Vagina (tissue), 2 donors: ENCODE data around the gene TMEM234. TPM values are rescaled to one million over a fixed set of nuclear protein-coding genes. Genes with fewer than 3 reads are reported as not detected.

ENCODE experiments used
- DNase-seq, 2 donors: peaks; one replicate each; pipeline ENCODE4 v3.0.0-alpha.2; 2017; ENCODE audit errors: extremely low spot score in 2 of 2
- H3K27ac ChIP-seq: fragments of 200-600 bp; sonication (generic); one replicate; pipeline ENCODE4 v1.5.1; 2019
- H3K27me3 ChIP-seq: fragments of 200-600 bp; sonication (generic); one replicate; pipeline ENCODE4 v1.5.1; 2019
- H3K36me3 ChIP-seq, 2 donors: fragments of 200-600 bp; sonication (generic); one replicate each; pipeline ENCODE4 v1.5.1; 2017 to 2019
- H3K4me1 ChIP-seq: fragments of 200-600 bp; sonication (generic); one replicate; pipeline ENCODE4 v1.5.1; 2019
- H3K4me3 ChIP-seq, 2 donors: fragments of 200-600 bp; sonication (generic); 1 replicate in 1 of 2; 2 replicates in 1 of 2; pipeline ENCODE4 v1.5.1; 2016 to 2019
- H3K9me3 ChIP-seq: fragments of 200-600 bp; sonication (generic); one replicate; pipeline ENCODE4 v1.5.1; 2019
- CTCF ChIP-seq, 3 experiments: fragments of 450-650 bp in 2 of 3; fragments of 200-600 bp in 1 of 3; sonication (generic) in 1 of 3; IDR thresholded peaks; one replicate each; pipeline ENCODE4 v1.5.1; 2017 to 2019; ENCODE audit warnings: antibody characterized with exemption in 3 of 3, mild to moderate bottlenecking in 2 of 3, moderate library complexity in 2 of 3
- POLR2A ChIP-seq, 2 donors: fragments of 450-650 bp; IDR thresholded peaks; one replicate each; pipeline ENCODE4 v1.6.1; 2017; ENCODE audit warnings: antibody characterized with exemption in 2 of 2, mild to moderate bottlenecking in 2 of 2, moderate library complexity in 2 of 2
- POLR2AphosphoS5 ChIP-seq, 2 donors: sonication (generic); formaldehyde crosslinking; IDR thresholded peaks; one replicate each; pipeline ENCODE4 v1.9.0; 2017; ENCODE audit warnings: antibody characterized with exemption in 2 of 2, mild to moderate bottlenecking in 2 of 2, low read depth in 1 of 2; ENCODE audit not compliant: insufficient read depth in 1 of 2
- intact Hi-C: fragments of 100-400 bp; cut with DNase I; formaldehyde crosslinking; loops from one replicate; pipeline ENCODE4 v1.15.1; 2023
- total RNA-seq: library from RNA; depleted of rRNA; stranded (reverse); fragments of >200 nt; gene quantifications from one replicate; pipeline ENCODE4 v1.2.3, GENCODE V29; 2016

TMEM234 gene
- total RNA-seq, 1 donor from 2014 or later: 8.3 TPM

GRCh38 chr1:32246888-32247273, 24.7 kb upstream of the TMEM234 start, which contains the start of gene FAM167B:
TSS of gene FAM167B (plus strand) at chr1:32247222. CDS start at chr1:32247422, 200 bp downstream.
- H3K36me3 ChIP-seq: no peaks in the 10 kb centered on the region
- DNase-seq: no peak
- peak within 1 kb of the TSS; percentile 43 for H3K27ac ChIP-seq
- no peaks in the 10 kb centered on the region for H3K27me3 ChIP-seq
- intact Hi-C loops: no loop called here
- peaks cover 45% of the 10 kb centered on the region for H3K4me1 ChIP-seq
- H3K4me3 ChIP-seq: no peak within 1 kb of the TSS
- TF ChIP-seq POLR2A (IDR thresholded peaks at IDR 0.05): no peak
- peak; percentile 51 to 65 for TF ChIP-seq POLR2AphosphoS5 (IDR thresholded peaks at IDR 0.05; ENCODE audit: insufficient read depth in 1 of 2, low read depth in 1 of 2)
- H3K9me3 ChIP-seq: no peaks in the 10 kb centered on the region

GRCh38 chr1:32242341-32242851, 20.2 kb upstream of the TMEM234 start:
- peak overlapping the region in 1 of 2 donors; percentile 19 for H3K4me3 ChIP-seq
- H3K27ac ChIP-seq: no peak overlapping the region
- DNase-seq: no peak
- H3K27me3 ChIP-seq: no peaks in the 10 kb centered on the region
- no peaks in the 10 kb centered on the region for H3K9me3 ChIP-seq
- no peaks in the 10 kb centered on the region for H3K36me3 ChIP-seq
- peaks cover 48% of the 10 kb centered on the region for H3K4me1 ChIP-seq
- no peak for TF ChIP-seq POLR2AphosphoS5 (IDR thresholded peaks at IDR 0.05; ENCODE audit: insufficient read depth in 1 of 2, low read depth in 1 of 2)
- TF ChIP-seq POLR2A (IDR thresholded peaks at IDR 0.05): no peak
- no peak for TF ChIP-seq CTCF (IDR thresholded peaks at IDR 0.05)
- intact Hi-C loops: no loop called here

GRCh38 chr1:32241001-32241763, 19.0 kb upstream of the TMEM234 start:
- TF ChIP-seq POLR2A (IDR thresholded peaks at IDR 0.05) (no peak), POLR2AphosphoS5 (IDR thresholded peaks at IDR 0.05; ENCODE audit: insufficient read depth in 1 of 2, low read depth in 1 of 2) (peak in 1 of 2 donors; percentile 42), CTCF (IDR thresholded peaks at IDR 0.05) (peak in 1 of 3 experiments; percentile 12)
- intact Hi-C loops: loop anchor here (2.0 kb wide), 1 partner anchor 40 kb away; the partner anchor contains the start of gene CCDC28B
- Histone ChIP-seq H3K36me3 (no peaks in the 10 kb centered on the region), H3K4me3 (peak overlapping the region; percentile 77 to 80), H3K27ac (peak overlapping the region; percentile 89), H3K27me3 (no peaks in the 10 kb centered on the region), H3K9me3 (no peaks in the 10 kb centered on the region), H3K4me1 (peaks cover 39% of the 10 kb centered on the region)
- peak in 1 of 2 donors; percentile 88 for DNase-seq

- TF ChIP-seq POLR2AphosphoS5 (IDR thresholded peaks at IDR 0.05; ENCODE audit: insufficient read depth in 1 of 2, low read depth in 1 of 2) (peak; percentile 50 to 93), CTCF (IDR thresholded peaks at IDR 0.05) (peak in 1 of 3 experiments; percentile 23), POLR2A (IDR thresholded peaks at IDR 0.05) (peak in 1 of 2 donors; percentile 68)
- Histone ChIP-seq H3K9me3 (no peaks in the 10 kb centered on the region), H3K36me3 (no peaks in the 10 kb centered on the region), H3K4me1 (peaks cover 39% of the 10 kb centered on the region), H3K4me3 (peak overlapping the region; percentile 77 to 80), H3K27me3 (no peaks in the 10 kb centered on the region), H3K27ac (peak overlapping the region; percentile 89)
- intact Hi-C loops: loop anchor here (2.0 kb wide), 1 partner anchor 40 kb away; the partner anchor contains the start of gene CCDC28B
- DNase-seq: no peak
Measured at GRCh38 chr1:32240140-32240951, 18.2 kb upstream of the TMEM234 start.

GRCh38 chr1:32239790-32240139, 17.6 kb upstream of the TMEM234 start:
- Histone ChIP-seq H3K4me3 (peak overlapping the region; percentile 77 to 80), H3K9me3 (no peaks in the 10 kb centered on the region), H3K27ac (peak overlapping the region; percentile 89), H3K4me1 (peaks cover 39% of the 10 kb centered on the region), H3K27me3 (no peaks in the 10 kb centered on the region), H3K36me3 (no peaks in the 10 kb centered on the region)
- TF ChIP-seq CTCF (IDR thresholded peaks at IDR 0.05): no peak
- no peak for TF ChIP-seq POLR2A (IDR thresholded peaks at IDR 0.05)
- DNase-seq: no peak
- intact Hi-C loops: loop anchor here (2.0 kb wide), 1 partner anchor 39 kb away; the partner anchor contains the start of gene CCDC28B
